ENCODE data around the gene SGSH.

- TF ChIP-seq CTCF (conservative IDR thresholded peaks at IDR 0.05; ENCODE audit: low read length) (no peak), EZH2phosphoT487 (IDR thresholded peaks at IDR 0.05; ENCODE audit: borderline replicate concordance, low read depth, low read length) (no peak)
Observed at GRCh38 chr17:80257716-80258213, 37.6 kb upstream of the SGSH start.
